Neutrophil (primary cell): ENCODE results near the gene TEAD1.

ENCODE experiments used
- H3K27ac ChIP-seq: fragments of 200-600 bp; sonication (generic); 2 replicates; pipeline ENCODE4 v1.5.1; 2016; ENCODE audit warnings: mild to moderate bottlenecking, moderate library complexity
- H3K27me3 ChIP-seq: fragments of 200-600 bp; sonication (generic); 2 replicates; pipeline ENCODE4 v1.6.0; 2016; ENCODE audit warnings: mild to moderate bottlenecking
- H3K36me3 ChIP-seq: fragments of 200-600 bp; sonication (generic); 2 replicates; pipeline ENCODE4 v1.5.1; 2017
- H3K4me1 ChIP-seq, 2 experiments: fragments of 200-600 bp in 1 of 2; sonication (generic) in 1 of 2; 1 replicate in 1 of 2; 2 replicates in 1 of 2; pipeline versions ENCODE4 v1.5.1 to v1.6.1; 2013 to 2016; ENCODE audit warnings: low read depth in 1 of 2, low read length in 1 of 2, mild to moderate bottlenecking in 1 of 2, moderate library complexity in 1 of 2; ENCODE audit not compliant: control insufficient read depth in 1 of 2, insufficient read depth in 1 of 2
- H3K4me3 ChIP-seq, 2 experiments: fragments of 200-600 bp in 1 of 2; sonication (generic) in 1 of 2; 1 replicate in 1 of 2; 2 replicates in 1 of 2; pipeline ENCODE4 v1.5.1; 2013 to 2016; ENCODE audit warnings: low read depth in 1 of 2, low read length in 1 of 2, mild to moderate bottlenecking in 1 of 2, moderate library complexity in 1 of 2
- H3K9me3 ChIP-seq: fragments of 200-600 bp; sonication (generic); 2 replicates; pipeline ENCODE4 v1.5.1; 2016
- CTCF ChIP-seq: fragments of 200-600 bp; sonication (generic); IDR thresholded peaks from 2 replicates; pipeline ENCODE4 v1.5.1; 2016; ENCODE audit warnings: antibody characterized with exemption

TEAD1 gene

DNA sequence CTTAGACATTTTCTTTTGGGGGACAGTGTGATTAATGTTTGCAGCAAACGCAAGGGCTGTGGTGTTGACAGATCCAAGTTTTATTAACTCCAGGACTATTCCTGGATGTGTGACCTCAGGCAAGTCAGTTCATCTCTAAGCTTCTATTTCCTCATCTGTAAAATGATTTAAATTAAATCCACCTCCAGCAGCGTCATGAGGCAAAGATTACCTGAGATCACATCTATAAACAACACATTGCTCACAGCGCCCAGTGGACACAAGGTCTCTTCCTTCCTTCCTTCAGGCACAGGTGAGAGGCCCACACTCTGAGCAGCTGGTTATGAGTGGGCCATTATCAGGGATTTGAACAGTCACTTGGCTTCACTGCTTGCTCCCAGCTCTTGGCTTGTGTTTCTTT is 223.6 kb downstream of the TEAD1 start:
- no peak for TF ChIP-seq CTCF
- no peak overlapping the region for H3K27ac ChIP-seq
- H3K4me1 ChIP-seq: no peaks in the 10 kb centered on the region
- no peaks in the 10 kb centered on the region for H3K36me3 ChIP-seq
- H3K27me3 ChIP-seq: peaks cover 7% of the 10 kb centered on the region
- no peak overlapping the region for H3K4me3 ChIP-seq
- no peaks in the 10 kb centered on the region for H3K9me3 ChIP-seq

- H3K4me1 ChIP-seq: no peaks in the 10 kb centered on the region
- no peak for TF ChIP-seq CTCF
- H3K4me3 ChIP-seq: no peak overlapping the region
- H3K9me3 ChIP-seq: no peaks in the 10 kb centered on the region
- peaks cover 21% of the 10 kb centered on the region for H3K27me3 ChIP-seq
- H3K27ac ChIP-seq: no peak overlapping the region
- H3K36me3 ChIP-seq: no peaks in the 10 kb centered on the region
Measured at GRCh38 chr11:12900496-12900895, 226.3 kb downstream of the TEAD1 start.

- H3K4me1 ChIP-seq: no peaks in the 10 kb centered on the region
- peaks cover 28% of the 10 kb centered on the region for H3K27me3 ChIP-seq
- no peaks in the 10 kb centered on the region for H3K9me3 ChIP-seq
- H3K4me3 ChIP-seq: no peak overlapping the region
- no peak for TF ChIP-seq CTCF
- H3K27ac ChIP-seq: no peak overlapping the region
- H3K36me3 ChIP-seq: no peaks in the 10 kb centered on the region
Measured at GRCh38 chr11:12901272-12901671, 227.1 kb downstream of the TEAD1 start.

GRCh38 chr11:12901874-12902481 is 227.8 kb downstream of the TEAD1 start:
- TF ChIP-seq CTCF: no peak
- Histone ChIP-seq H3K36me3 (no peaks in the 10 kb centered on the region), H3K27ac (no peak overlapping the region), H3K9me3 (no peaks in the 10 kb centered on the region), H3K4me3 (no peak overlapping the region), H3K27me3 (peaks cover 29% of the 10 kb centered on the region), H3K4me1 (no peaks in the 10 kb centered on the region)

DNA sequence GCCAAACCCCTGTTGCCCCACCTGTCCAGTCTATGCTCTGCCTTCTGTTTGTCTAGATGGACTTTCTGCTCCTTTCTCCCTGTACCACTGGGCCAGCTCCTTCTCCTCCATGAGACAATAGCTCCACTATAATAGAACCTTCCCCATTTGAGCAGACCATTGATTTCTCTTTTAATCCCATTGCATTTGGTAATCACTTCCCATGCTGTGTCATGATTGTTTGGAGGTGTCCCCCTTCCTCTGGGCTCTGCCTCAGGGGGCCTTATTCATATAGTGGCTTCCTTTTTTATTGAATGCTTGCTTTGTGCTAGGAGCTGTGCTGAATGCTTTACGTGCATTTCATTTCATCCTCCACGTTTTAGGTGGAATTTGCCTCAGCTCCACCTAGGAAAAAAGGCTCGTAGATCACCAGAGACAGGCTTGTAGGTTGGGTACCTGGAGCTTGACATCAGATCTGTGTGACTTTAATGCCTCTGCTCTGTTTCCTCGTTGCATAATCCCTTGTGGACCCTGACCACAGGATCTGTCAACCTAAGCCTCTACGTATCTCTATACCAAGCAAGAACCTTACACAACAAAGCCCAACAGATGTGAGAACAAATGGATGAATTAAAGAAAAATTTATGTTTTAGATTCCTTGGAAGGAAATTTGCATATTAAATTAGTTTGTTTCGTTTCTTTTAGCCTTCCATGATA is 228.7 kb downstream of the TEAD1 start:
- Histone ChIP-seq H3K27me3 (peaks cover 36% of the 10 kb centered on the region), H3K9me3 (no peaks in the 10 kb centered on the region), H3K36me3 (no peaks in the 10 kb centered on the region), H3K4me1 (no peaks in the 10 kb centered on the region), H3K4me3 (no peak overlapping the region), H3K27ac (no peak overlapping the region)
- no peak for TF ChIP-seq CTCF
